H9 (cell line): ENCODE results near the gene CRYGC. TPM values are rescaled to one million over a fixed set of nuclear protein-coding genes. Genes with fewer than 3 reads are reported as not detected.

ENCODE experiments used
- DNase-seq: peaks from one replicate; pipeline ENCODE4 v3.0.0-alpha.2; 2017
- H2AFZ ChIP-seq: one replicate; pipeline ENCODE4 v1.6.1; 2013; ENCODE audit warnings: mild to moderate bottlenecking, low read length, control low read depth, moderate library complexity
- H2AK5ac ChIP-seq: 2 replicates; pipeline ENCODE4 v1.6.1; 2013; ENCODE audit warnings: low read length, control low read depth, mixed read lengths; ENCODE audit not compliant: insufficient read length
- H2BK120ac ChIP-seq: one replicate; pipeline ENCODE4 v1.6.1; 2013; ENCODE audit warnings: low read depth, mild to moderate bottlenecking, low read length, control low read depth, inconsistent platforms; ENCODE audit not compliant: poor library complexity, severe bottlenecking
- H2BK12ac ChIP-seq: 2 replicates; pipeline ENCODE4 v1.6.1; 2013; ENCODE audit warnings: low read length, control low read depth, mixed read lengths, low read depth; ENCODE audit not compliant: insufficient read length
- H2BK15ac ChIP-seq: 2 replicates; pipeline ENCODE4 v1.6.1; 2013; ENCODE audit warnings: low read depth, low read length, control low read depth
- H2BK20ac ChIP-seq: one replicate; pipeline ENCODE4 v1.6.1; 2013; ENCODE audit warnings: low read depth, mild to moderate bottlenecking, low read length, control low read depth, inconsistent platforms; ENCODE audit not compliant: poor library complexity, severe bottlenecking
- H2BK5ac ChIP-seq: 2 replicates; pipeline ENCODE4 v1.6.1; 2013; ENCODE audit warnings: low read length, control low read depth, mixed read lengths; ENCODE audit not compliant: insufficient read length
- H3K14ac ChIP-seq: 2 replicates; pipeline ENCODE4 v1.6.1; 2013; ENCODE audit warnings: low read length, control low read depth; ENCODE audit not compliant: insufficient read depth
- H3K18ac ChIP-seq: 2 replicates; pipeline ENCODE4 v1.6.1; 2013; ENCODE audit warnings: low read depth, mild to moderate bottlenecking, mixed read lengths, low read length, control low read depth; ENCODE audit not compliant: insufficient read length
- H3K23ac ChIP-seq: 2 replicates; pipeline ENCODE4 v1.6.1; 2013; ENCODE audit warnings: low read length, control low read depth, mixed read lengths, low read depth; ENCODE audit not compliant: insufficient read length
- H3K23me2 ChIP-seq: 2 replicates; pipeline ENCODE4 v1.6.1; 2013; ENCODE audit warnings: low read depth, mild to moderate bottlenecking, mixed read lengths, low read length, control low read depth; ENCODE audit not compliant: insufficient read length, poor library complexity, severe bottlenecking
- H3K27ac ChIP-seq: 2 replicates; pipeline ENCODE4 v1.5.1; 2013; ENCODE audit warnings: low read length, control low read depth, mixed read lengths, low read depth; ENCODE audit not compliant: insufficient read length
- H3K27me3 ChIP-seq: 2 replicates; pipeline ENCODE4 v1.6.1; 2013; ENCODE audit warnings: low read length, control low read depth, inconsistent platforms; ENCODE audit not compliant: insufficient read depth
- H3K4ac ChIP-seq: 2 replicates; pipeline ENCODE4 v1.6.1; 2013; ENCODE audit warnings: low read depth, mild to moderate bottlenecking, control low read depth, inconsistent platforms, low read length, moderate library complexity
- H3K4me1 ChIP-seq: 2 replicates; pipeline ENCODE4 v1.6.1; 2013; ENCODE audit warnings: low read length, control low read depth, inconsistent platforms; ENCODE audit not compliant: insufficient read depth
- H3K4me2 ChIP-seq: 2 replicates; pipeline ENCODE4 v1.6.1; 2013; ENCODE audit warnings: low read length, control low read depth, mixed read lengths; ENCODE audit not compliant: insufficient read length, insufficient read depth
- H3K56ac ChIP-seq: 2 replicates; pipeline ENCODE4 v1.6.1; 2013; ENCODE audit warnings: low read depth, mild to moderate bottlenecking, mixed read lengths, low read length, control low read depth; ENCODE audit not compliant: insufficient read length
- H3K79me1 ChIP-seq: 2 replicates; pipeline ENCODE4 v1.6.1; 2013; ENCODE audit warnings: low read depth, mild to moderate bottlenecking, moderate library complexity, low read length, control low read depth, inconsistent platforms; ENCODE audit not compliant: insufficient read depth, poor library complexity, severe bottlenecking
- H3K79me2 ChIP-seq: 2 replicates; pipeline ENCODE4 v1.6.1; 2013; ENCODE audit warnings: low read length, control low read depth, inconsistent platforms; ENCODE audit not compliant: insufficient read depth
- H3K9ac ChIP-seq: 2 replicates; pipeline ENCODE4 v1.6.1; 2013; ENCODE audit warnings: low read length, control low read depth, mixed read lengths; ENCODE audit not compliant: insufficient read length; ENCODE audit errors: extremely low read depth
- H3K9me3 ChIP-seq: one replicate; pipeline ENCODE4 v1.6.1; 2013; ENCODE audit warnings: low read depth, low read length, inconsistent platforms; ENCODE audit not compliant: control insufficient read depth
- H3T11ph ChIP-seq: one replicate; pipeline ENCODE4 v1.6.1; 2013; ENCODE audit warnings: mild to moderate bottlenecking, low read length, control low read depth, inconsistent platforms
- H4K20me1 ChIP-seq: one replicate; pipeline ENCODE4 v1.6.1; 2013; ENCODE audit not compliant: control insufficient read depth, insufficient read length, insufficient read depth
- H4K5ac ChIP-seq: 2 replicates; pipeline ENCODE4 v1.6.1; 2013; ENCODE audit warnings: low read depth, mild to moderate bottlenecking, mixed read lengths, low read length, control low read depth; ENCODE audit not compliant: insufficient read length
- H4K8ac ChIP-seq: replicated peaks from 2 replicates; pipeline ENCODE4 v1.6.1; 2013; ENCODE audit warnings: low read length, control low read depth, mixed read lengths, low read depth; ENCODE audit not compliant: insufficient read length
- H4K91ac ChIP-seq: 2 replicates; pipeline ENCODE4 v1.6.1; 2013; ENCODE audit warnings: low read depth, mild to moderate bottlenecking, moderate library complexity, mixed read lengths, low read length, control low read depth; ENCODE audit not compliant: insufficient read length
- H3K27ac Mint-ChIP-seq, 3 experiments: 2 replicates in 2 of 3; 3 replicates in 1 of 3; pipeline ENCODE4 v1.8.0; 2020 to 2021; ENCODE audit warnings: mixed read lengths in 3 of 3, mild to moderate bottlenecking in 1 of 3, moderate library complexity in 1 of 3
- H3K27me3 Mint-ChIP-seq: 2 replicates; pipeline ENCODE4 v1.8.0; 2021; ENCODE audit warnings: low read depth, mild to moderate bottlenecking, moderate library complexity, mixed read lengths
- H3K36me3 Mint-ChIP-seq, 3 experiments: 2 replicates in 2 of 3; 3 replicates in 1 of 3; pipeline ENCODE4 v1.8.0; 2020 to 2021; ENCODE audit warnings: low read depth in 3 of 3, mixed read lengths in 3 of 3; ENCODE audit not compliant: insufficient read depth in 1 of 3
- H3K4me1 Mint-ChIP-seq, 2 experiments: 2 replicates each; pipeline ENCODE4 v1.8.0; 2020; ENCODE audit warnings: mixed read lengths in 2 of 2
- H3K4me3 Mint-ChIP-seq, 2 experiments: 2 replicates in 1 of 2; 3 replicates in 1 of 2; pipeline ENCODE4 v1.8.0; 2020 to 2021; ENCODE audit warnings: mild to moderate bottlenecking in 2 of 2, mixed read lengths in 2 of 2, moderate library complexity in 1 of 2
- H3K9me3 Mint-ChIP-seq, 2 experiments: 2 replicates in 1 of 2; 3 replicates in 1 of 2; pipeline ENCODE4 v1.8.0; 2020; ENCODE audit warnings: mild to moderate bottlenecking in 2 of 2, mixed read lengths in 2 of 2, moderate library complexity in 1 of 2
- total RNA-seq: library from RNA; stranded (reverse); gene quantifications from 2 replicates; pipeline ENCODE4 v1.2.1, GENCODE V29; 2021
- TF ChIP-seq, protein P1 (sequence below): fragments of 200-600 bp; sonication (generic); conservative IDR thresholded peaks from 3 replicates; pipeline ENCODE4 v1.8.0; 2021; ENCODE audit warnings: antibody characterized with exemption, mild to moderate bottlenecking

The CRYGC gene
- total RNA-seq, 1 experiment from 2014 or later, result not detected

DNA sequence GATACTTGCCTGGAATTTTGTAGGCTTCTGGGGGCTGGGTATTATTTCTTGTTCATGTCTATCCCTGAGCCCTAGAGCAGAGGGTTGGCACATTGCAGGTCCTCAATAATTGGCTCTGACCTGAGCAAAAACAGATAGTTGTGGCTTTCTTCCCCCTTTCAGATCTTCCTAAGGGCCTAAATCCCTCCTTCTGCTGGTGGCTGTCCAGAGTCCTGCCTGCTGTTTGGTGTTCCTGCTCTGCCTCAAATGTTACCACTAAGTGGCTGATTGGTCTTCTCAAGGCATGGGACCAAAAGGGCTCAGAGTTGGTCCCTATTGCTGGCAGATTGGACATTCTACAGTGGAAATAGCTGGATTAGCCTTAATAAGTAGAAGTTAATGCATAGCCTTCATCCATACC, 17.4 kb upstream of the CRYGC start:
- Mint-ChIP-seq H3K9me3 (peaks cover 14 to 16% of the 10 kb centered on the region in 2 experiments; a peak in 4 of 5 replicates), H3K27ac (no peak overlapping the region), H3K4me1 (peaks cover 26 to 28% of the 10 kb centered on the region in 2 experiments), H3K36me3 (peaks cover under 1 to 13% (median 2%) of the 10 kb centered on the region in 3 experiments; a peak in 4 of 7 replicates), H3K4me3 (no peak overlapping the region), H3K27me3 (no peaks in the 10 kb centered on the region)
- Histone ChIP-seq H3T11ph (no peak overlapping the region), H2BK20ac (no peak overlapping the region), H2AK5ac (no peak overlapping the region), H3K23me2 (no peaks in the 10 kb centered on the region), H4K20me1 (no peaks in the 10 kb centered on the region), H4K8ac (no peak overlapping the region), H3K9me3 (no peaks in the 10 kb centered on the region), H3K23ac (no peak overlapping the region), H2BK5ac (no peak overlapping the region), H3K79me1 (no peaks in the 10 kb centered on the region), H4K5ac (no peak overlapping the region), H2AFZ (no peak overlapping the region), H3K4ac (no peak overlapping the region), H3K18ac (no peak overlapping the region), H4K91ac (no peak overlapping the region), H2BK12ac (no peak overlapping the region), H3K27ac (no peak overlapping the region), H3K4me2 (no peak overlapping the region), H3K79me2 (no peaks in the 10 kb centered on the region), H3K27me3 (no peaks in the 10 kb centered on the region), H3K4me1 (peaks cover 2% of the 10 kb centered on the region), H3K14ac (no peak overlapping the region), H2BK120ac (no peak overlapping the region), H3K56ac (no peak overlapping the region), H3K9ac (no peak overlapping the region), H2BK15ac (no peak overlapping the region)
- DNase-seq, result no peak
- TF ChIP-seq, protein P1, sequence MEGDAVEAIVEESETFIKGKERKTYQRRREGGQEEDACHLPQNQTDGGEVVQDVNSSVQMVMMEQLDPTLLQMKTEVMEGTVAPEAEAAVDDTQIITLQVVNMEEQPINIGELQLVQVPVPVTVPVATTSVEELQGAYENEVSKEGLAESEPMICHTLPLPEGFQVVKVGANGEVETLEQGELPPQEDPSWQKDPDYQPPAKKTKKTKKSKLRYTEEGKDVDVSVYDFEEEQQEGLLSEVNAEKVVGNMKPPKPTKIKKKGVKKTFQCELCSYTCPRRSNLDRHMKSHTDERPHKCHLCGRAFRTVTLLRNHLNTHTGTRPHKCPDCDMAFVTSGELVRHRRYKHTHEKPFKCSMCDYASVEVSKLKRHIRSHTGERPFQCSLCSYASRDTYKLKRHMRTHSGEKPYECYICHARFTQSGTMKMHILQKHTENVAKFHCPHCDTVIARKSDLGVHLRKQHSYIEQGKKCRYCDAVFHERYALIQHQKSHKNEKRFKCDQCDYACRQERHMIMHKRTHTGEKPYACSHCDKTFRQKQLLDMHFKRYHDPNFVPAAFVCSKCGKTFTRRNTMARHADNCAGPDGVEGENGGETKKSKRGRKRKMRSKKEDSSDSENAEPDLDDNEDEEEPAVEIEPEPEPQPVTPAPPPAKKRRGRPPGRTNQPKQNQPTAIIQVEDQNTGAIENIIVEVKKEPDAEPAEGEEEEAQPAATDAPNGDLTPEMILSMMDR, result no peak
